HG03025 (cell line): ENCODE measurements around the gene FSD1L.
"Not testable (repeated sequence)": the region's sequence is repeated elsewhere in the genome, so short reads cannot be mapped to it uniquely, and the experiment has no call there.

Experiments
- ATAC-seq: cut with Tn5 transposase; IDR thresholded peaks from one replicate; pipeline ENCODE4 v1.9.1; 2021; ENCODE audit warnings: mild to moderate bottlenecking, moderate library complexity; ENCODE audit not compliant: unreplicated experiment, low FRiP score

The FSD1L gene

DNA sequence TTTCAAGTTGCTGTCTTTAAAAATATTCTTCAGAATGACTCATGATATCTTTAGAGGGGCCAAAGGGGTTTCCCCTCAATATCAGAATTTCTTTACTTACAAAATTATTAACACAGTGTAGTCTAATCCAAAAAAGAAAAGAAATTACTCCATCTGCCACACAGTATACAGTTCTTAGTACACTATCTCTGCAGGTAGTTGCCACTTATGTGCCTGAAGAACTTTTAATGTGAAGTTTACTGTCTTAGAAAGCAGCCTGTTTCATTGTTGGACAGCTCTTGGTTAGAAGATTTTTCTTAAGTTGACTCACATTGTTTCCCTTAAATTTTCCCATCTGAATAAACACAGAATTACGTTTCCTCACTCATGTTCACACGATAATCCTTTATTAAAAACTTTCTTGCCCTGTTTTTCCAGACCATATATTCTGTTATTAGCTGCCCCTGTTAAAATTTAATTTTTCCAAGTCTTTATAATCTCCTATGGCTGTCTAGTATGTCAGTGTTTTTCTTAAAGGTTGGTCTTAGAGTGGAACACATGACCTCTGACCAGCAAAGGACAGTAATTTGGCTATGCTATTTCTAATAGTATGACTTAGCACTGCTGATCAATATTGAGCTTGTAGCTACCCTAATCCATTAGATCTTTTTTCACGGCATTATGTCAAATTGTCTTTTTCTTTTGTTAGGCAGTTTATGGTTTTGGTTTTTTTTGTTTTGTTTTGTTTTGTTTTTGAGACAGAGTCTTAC lies 88.3 kb downstream of the FSD1L start:
- no peak for ATAC-seq

DNA sequence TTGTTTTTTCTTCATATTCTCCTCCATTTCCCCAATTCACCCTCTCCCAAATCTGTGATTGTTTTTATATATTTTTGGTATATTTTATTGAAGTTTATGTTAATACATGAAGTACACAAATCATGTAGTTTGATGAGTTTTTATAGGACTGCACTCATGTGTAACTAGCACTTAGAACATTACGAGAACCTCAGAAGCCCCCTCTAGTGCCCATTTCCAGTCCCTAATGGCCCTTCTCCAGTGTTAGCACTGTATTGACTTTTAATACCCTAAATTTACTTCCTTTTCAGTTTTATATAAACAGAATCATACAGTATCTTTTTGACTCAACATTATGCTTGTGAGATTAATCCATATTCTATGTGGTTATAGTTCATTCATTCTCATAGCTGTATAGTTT lies 91.6 kb downstream of the FSD1L start:
- ATAC-seq, result no peak

DNA sequence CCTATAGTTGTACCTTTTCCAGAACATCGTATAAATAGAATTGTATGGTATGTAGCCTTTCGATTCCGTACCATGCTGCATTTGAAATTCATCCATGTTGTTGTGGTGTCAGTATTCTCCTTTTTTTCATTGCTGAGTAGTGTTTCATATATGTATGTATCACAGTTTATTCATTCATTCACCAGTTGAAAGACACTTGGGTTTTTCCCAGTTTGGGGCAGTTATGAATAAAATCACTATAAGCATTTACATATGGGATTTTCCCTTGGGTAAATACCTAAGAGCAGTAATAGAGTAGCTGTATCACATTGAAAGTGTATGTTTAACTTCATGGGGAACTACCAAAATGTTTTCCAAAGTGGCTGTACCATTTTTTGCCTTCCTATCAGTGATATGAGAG lies 94.0 kb downstream of the FSD1L start:
- peak; percentile 68 for ATAC-seq

DNA sequence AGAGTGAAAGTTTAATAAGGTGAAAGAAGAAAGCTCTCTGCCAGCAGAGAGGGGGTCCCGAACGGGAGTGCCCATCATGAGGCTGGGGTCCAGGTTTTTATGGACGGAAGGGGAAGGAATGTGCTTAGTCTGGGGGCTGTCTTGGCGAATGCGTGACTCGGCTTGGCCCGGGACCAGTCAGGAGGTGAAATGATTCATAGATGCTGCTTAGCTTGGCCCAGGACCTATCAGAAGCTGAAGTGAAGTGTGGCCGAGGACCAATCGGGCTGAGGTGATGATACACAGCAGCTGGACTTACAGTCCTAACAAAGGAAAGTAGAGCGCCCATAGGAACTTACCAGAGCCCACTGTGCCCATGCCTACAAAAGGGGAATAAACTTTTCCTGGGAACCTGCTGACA lies 106.2 kb downstream of the FSD1L start:
- no peak for ATAC-seq

DNA sequence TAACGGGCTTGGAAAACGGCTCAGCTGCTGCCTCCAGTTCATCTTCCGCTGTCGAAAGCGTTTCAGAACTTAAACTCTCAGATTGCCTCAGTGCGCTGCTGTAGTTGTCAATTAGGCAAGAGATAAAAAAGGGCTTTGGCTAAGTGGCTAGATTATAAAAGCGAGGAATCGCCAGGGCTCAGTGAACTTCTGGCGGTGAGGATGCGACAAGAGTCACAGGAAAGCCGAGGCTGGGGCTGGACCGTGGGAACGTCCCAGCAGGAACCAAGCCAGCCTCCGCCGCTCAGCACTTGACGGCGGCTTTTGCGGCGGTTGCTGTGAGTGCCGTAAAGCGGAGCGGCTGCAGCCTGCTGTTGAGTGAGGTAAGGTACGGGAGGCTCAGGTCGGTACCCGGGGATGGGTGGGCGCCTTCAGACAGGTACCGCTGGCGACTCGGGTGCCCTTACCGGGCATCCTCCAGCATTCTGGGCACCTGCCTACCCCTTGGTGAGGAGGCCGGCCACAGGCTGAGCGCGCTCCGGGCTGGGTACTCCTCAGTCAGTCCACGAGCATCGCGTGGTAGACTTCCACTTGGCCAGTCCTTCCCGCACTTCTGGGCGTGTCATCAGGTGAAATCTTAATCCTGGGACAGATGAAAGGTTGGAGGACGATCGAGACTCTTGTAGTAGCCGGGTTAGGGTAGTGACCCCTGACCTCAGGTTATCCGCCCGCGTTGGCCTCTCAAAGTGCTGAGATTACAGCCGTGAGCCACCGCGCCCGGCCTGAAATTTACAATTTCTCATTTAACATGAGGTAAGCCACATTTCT lies 110.2 kb downstream of the FSD1L start, which contains the start of gene FKTN:
FKTN (plus strand) TSS at position 328 of the 807 bp plus-strand sequence. CDS start 16,902 bp downstream, outside the sequence.
- peak; percentile 94 for ATAC-seq

DNA sequence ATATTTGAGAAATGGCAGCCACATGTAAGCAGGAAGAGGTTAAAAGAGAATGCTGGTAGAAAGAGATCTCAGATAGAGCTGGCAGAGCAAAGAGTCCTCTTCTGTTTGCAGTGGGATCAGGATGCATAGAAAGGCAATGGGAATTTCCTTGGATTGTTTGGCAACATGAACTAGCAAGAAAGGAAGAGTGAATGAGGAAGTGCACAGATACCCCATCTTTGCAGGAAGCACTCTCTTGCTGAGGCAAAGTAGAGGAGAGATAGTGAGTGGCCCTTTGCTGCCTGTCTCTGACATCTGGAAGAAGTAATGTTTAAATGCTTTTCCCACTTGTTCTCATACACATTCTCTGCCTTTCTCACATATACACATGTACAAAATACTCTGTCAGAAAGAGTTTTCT lies 124.6 kb downstream of the FSD1L start:
- ATAC-seq, result no peak

DNA sequence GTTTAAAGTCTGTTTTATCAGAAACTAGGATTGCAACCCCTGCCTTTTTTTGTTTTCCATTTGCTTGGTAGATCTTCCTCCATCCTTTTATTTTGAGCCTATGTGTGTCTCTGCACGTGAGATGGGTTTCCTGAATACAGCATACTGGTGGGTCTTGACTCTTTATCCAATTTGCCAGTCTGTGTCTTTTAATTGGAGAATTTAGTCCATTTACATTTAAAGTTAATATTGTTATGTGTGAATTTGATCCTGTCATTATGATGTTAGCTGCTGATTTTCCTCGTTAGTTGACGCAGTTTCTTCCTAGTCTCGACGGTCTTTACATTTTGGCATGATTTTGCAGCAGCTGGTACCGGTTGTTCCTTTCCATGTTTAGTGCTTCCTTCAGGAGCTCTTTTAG lies 132.1 kb downstream of the FSD1L start:
- ATAC-seq, result not testable (repeated sequence)

DNA sequence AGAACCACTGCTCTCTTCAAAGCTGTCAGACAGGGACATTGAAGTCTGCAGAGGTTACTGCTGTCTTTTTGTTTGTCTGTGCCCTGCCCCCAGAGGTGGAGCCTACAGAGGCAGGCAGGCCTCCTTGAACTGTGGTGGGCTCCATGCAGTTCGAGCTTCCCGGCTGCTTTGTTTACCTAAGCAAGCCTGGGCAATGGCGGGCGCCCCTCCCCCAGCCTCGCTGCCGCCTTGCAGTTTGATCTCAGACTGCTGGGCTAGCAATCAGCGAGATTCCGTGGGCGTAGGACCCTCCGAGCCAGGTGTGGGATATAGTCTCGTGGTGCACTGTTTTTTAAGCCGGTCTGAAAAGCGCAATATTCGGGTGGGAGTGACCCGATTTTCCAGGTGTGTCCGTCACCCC lies 133.7 kb downstream of the FSD1L start:
- not testable (repeated sequence) for ATAC-seq

DNA sequence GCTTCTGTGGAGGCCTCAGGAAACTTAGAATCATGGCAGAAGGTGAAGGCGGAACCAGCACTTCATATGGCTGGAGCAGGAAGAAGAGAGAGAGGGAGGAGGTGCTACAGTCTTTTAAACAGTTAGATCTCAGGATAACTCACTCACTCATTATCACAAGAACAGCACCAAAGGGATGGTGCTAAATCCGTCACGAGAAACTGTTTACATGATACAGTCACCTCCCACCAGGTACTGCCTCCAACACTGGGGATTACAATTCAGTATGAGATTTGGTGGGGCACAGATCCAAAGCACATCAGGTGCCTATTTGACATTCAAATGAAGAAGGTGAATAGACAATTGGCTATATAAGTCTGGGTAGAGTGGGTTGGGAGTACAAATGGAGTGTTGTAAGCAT lies 145.3 kb downstream of the FSD1L start:
- no peak for ATAC-seq
